CD14-positive monocyte (primary cell): ENCODE data around the gene PPP2R3B. TPM values are rescaled to one million over a fixed set of nuclear protein-coding genes. Genes with fewer than 3 reads are reported as not detected.

Experiments
- DNase-seq, 3 donors: peaks; one replicate each; pipeline ENCODE4 v3.0.0-alpha.2; 2011 to 2022
- H2AFZ ChIP-seq: 2 replicates; pipeline ENCODE4 v1.6.0; 2012; ENCODE audit warnings: mild to moderate bottlenecking, low read depth, low read length, inconsistent platforms; ENCODE audit not compliant: insufficient read depth, poor library complexity, severe bottlenecking
- H3K27ac ChIP-seq, 2 donors: 1 replicate in 1 of 2; 2 replicates in 1 of 2; pipeline ENCODE4 v1.5.1; 2012 to 2013; ENCODE audit warnings: low read length in 2 of 2, control low read depth in 1 of 2, inconsistent platforms in 1 of 2, low read depth in 1 of 2, mild to moderate bottlenecking in 1 of 2
- H3K27me3 ChIP-seq, 2 donors: one replicate each; pipeline versions ENCODE4 v1.6.0 to v1.6.1; 2011 to 2013; ENCODE audit warnings: low read length in 2 of 2; ENCODE audit not compliant: control insufficient read depth in 2 of 2, insufficient read depth in 2 of 2
- H3K36me3 ChIP-seq, 2 donors: replicated peaks in 1 of 2; 1 replicate in 1 of 2; 2 replicates in 1 of 2; pipeline versions ENCODE4 v1.5.1 to v1.6.1; 2012 to 2013; ENCODE audit warnings: low read length in 2 of 2, control low read depth in 1 of 2, inconsistent platforms in 1 of 2, mild to moderate bottlenecking in 1 of 2; ENCODE audit not compliant: insufficient read depth in 2 of 2, control insufficient read depth in 1 of 2
- H3K4me1 ChIP-seq, 2 donors: 1 replicate in 1 of 2; 2 replicates in 1 of 2; pipeline versions ENCODE4 v1.5.1 to v1.6.1; 2012 to 2013; ENCODE audit warnings: low read length in 2 of 2, control low read depth in 1 of 2, inconsistent platforms in 1 of 2, mild to moderate bottlenecking in 1 of 2, moderate library complexity in 1 of 2; ENCODE audit not compliant: insufficient read depth in 2 of 2, control insufficient read depth in 1 of 2
- H3K4me2 ChIP-seq: replicated peaks from 2 replicates; pipeline ENCODE3; 2012; ENCODE audit warnings: low read length, moderate library complexity, mild to moderate bottlenecking; ENCODE audit not compliant: poor library complexity, severe bottlenecking; ENCODE audit errors: extremely low read depth
- H3K4me3 ChIP-seq, 3 experiments: fragments of 200-600 bp in 1 of 3; sonication (generic) in 1 of 3; replicated peaks in 1 of 3; 1 replicate in 2 of 3; 2 replicates in 1 of 3; pipeline ENCODE4 v1.5.1; 2011 to 2013; ENCODE audit warnings: low read length in 3 of 3, mild to moderate bottlenecking in 3 of 3, control low read depth in 2 of 3, low read depth in 2 of 3, inconsistent platforms in 1 of 3, moderate library complexity in 1 of 3
- H3K79me2 ChIP-seq: 2 replicates; pipeline ENCODE4 v1.6.0; 2012; ENCODE audit warnings: mild to moderate bottlenecking, control low read depth, inconsistent platforms, low read length, moderate library complexity; ENCODE audit not compliant: insufficient read depth
- H3K9ac ChIP-seq: 2 replicates; pipeline ENCODE4 v1.6.0; 2017; ENCODE audit warnings: low read length, mild to moderate bottlenecking; ENCODE audit not compliant: insufficient read depth, poor library complexity, severe bottlenecking
- H3K9me3 ChIP-seq, 2 donors: replicated peaks in 1 of 2; 1 replicate in 1 of 2; 2 replicates in 1 of 2; pipeline versions ENCODE4 v1.5.1 to v1.6.1; 2012 to 2013; ENCODE audit warnings: low read length in 2 of 2, control low read depth in 1 of 2; ENCODE audit not compliant: control insufficient read depth in 1 of 2, insufficient read depth in 1 of 2
- H4K20me1 ChIP-seq: 2 replicates; pipeline ENCODE4 v1.6.0; 2012; ENCODE audit warnings: mild to moderate bottlenecking, low read length, control low read depth, moderate library complexity; ENCODE audit not compliant: insufficient read depth
- H3K27ac Mint-ChIP-seq, 7 donors: one replicate each; pipeline ENCODE4 v1.8.0; 2020; ENCODE audit warnings: mild to moderate bottlenecking in 7 of 7, mixed read lengths in 7 of 7, moderate library complexity in 6 of 7, inconsistent platforms in 2 of 7
- H3K27me3 Mint-ChIP-seq, 3 donors: one replicate each; pipeline ENCODE4 v1.8.0; 2021 to 2022; ENCODE audit warnings: low read depth in 3 of 3, mild to moderate bottlenecking in 3 of 3, mixed read lengths in 3 of 3, moderate library complexity in 3 of 3, inconsistent platforms in 1 of 3
- H3K36me3 Mint-ChIP-seq, 2 donors: one replicate each; pipeline ENCODE4 v1.8.0; 2020; ENCODE audit warnings: mixed read lengths in 2 of 2, inconsistent platforms in 1 of 2, mild to moderate bottlenecking in 1 of 2
- H3K4me1 Mint-ChIP-seq: one replicate; pipeline ENCODE4 v1.8.0; 2020; ENCODE audit warnings: mild to moderate bottlenecking, mixed read lengths
- H3K4me3 Mint-ChIP-seq, 2 donors: one replicate each; pipeline ENCODE4 v1.8.0; 2020; ENCODE audit warnings: mild to moderate bottlenecking in 2 of 2, mixed read lengths in 2 of 2, moderate library complexity in 1 of 2
- H3K9me3 Mint-ChIP-seq, 7 donors: one replicate each; pipeline ENCODE4 v1.8.0; 2020 to 2022; ENCODE audit warnings: mixed read lengths in 7 of 7, mild to moderate bottlenecking in 6 of 7, moderate library complexity in 6 of 7, inconsistent platforms in 2 of 7
- WGBS: methylation state at CpG from one replicate; pipeline ENCODE4 v1.1.5; 2013; ENCODE audit warnings: missing lambda C conversion rate; ENCODE audit not compliant: insufficient coverage; 5-methylcytosine and 5-hydroxymethylcytosine counted together
- intact Hi-C, 2 donors: fragments of 100-400 bp; cut with micrococcal nuclease; formaldehyde crosslinking; loops; one replicate each; pipeline versions ENCODE4 v1.15.0 to v1.15.1; 2023
- polyA plus RNA-seq, 3 donors: library from polyadenylated mRNA; depleted of rRNA in 1 of 3; unstranded in 2 of 3; stranded (reverse) in 1 of 3; fragments of 300-500 nt in 2 of 3; fragments of >200 nt in 1 of 3; fragmentation: Illumina TruSeq in 2 of 3; gene quantifications; 1 replicate in 2 of 3; 2 replicates in 1 of 3; pipeline ENCODE4 v1.2.3, GENCODE V29; 2012 to 2021
- TF ChIP-seq, protein P1 (sequence below): fragments of 200-600 bp; IDR thresholded peaks from one replicate; pipeline ENCODE4 v1.8.0; 2022; ENCODE audit warnings: antibody characterized with exemption, mild to moderate bottlenecking

PPP2R3B gene
- polyA plus RNA-seq, 3 donors: 2.1 to 9.0 (median 2.3) TPM

DNA sequence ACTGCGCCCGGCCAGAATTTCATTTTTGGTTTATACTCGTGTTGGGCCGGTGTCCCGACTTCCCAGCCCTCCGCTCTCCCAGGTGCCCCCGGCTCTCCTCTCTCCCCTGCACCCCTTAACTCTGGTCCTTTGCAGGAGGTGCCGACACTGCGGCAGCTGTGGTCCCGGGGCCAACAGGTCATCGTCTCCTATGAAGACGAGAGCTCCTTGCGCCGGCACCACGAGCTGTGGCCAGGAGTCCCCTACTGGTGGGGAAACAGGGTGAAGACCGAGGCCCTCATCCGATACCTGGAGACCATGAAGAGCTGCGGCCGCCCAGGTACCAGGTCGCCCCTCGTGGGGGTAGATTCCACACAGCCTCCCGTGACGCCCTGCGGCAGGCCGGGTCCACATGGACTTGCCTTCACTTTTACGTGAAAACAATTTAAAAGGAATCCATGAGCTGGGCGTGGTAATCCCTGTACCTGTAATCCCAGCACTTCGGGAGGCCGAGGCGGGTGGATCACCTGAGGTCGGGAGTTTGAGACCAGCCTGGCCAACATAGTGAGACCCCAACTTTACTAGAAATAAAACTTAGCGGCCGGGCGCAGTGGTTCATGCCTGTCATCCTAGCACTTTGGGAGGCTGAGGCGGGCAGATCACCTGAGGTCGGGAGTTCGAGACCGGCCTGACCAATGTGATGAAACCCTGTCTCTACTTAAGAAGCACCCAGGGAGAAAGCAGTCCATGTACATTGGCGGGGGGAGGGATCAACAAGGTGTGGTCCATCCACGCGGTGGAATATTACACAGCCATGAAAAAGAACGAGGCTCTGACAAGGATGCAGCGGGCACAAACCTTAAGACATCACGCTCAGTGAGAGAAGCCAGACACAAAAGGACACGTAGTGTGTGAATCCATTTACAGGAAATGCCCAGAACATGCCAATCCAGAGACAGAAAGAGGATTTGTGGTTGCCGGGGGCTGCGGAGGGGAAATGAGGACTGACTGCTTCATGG, 93.5 kb downstream of the PPP2R3B start:
- Histone ChIP-seq H3K27ac (no peak overlapping the region), H3K79me2 (no peaks in the 10 kb centered on the region), H3K27me3 (no peaks in the 10 kb centered on the region), H2AFZ (no peak overlapping the region), H4K20me1 (no peaks in the 10 kb centered on the region), H3K9ac (no peak overlapping the region), H3K36me3 (peaks cover 32 to 69% of the 10 kb centered on the region in 2 donors), H3K4me3 (no peak overlapping the region), H3K4me2 (no peak overlapping the region), H3K4me1 (no peaks in the 10 kb centered on the region), H3K9me3 (peaks cover 0 to 28% of the 10 kb centered on the region in 2 donors)
- Mint-ChIP-seq H3K4me1 (no peaks in the 10 kb centered on the region), H3K27ac (peak overlapping the region in 3 of 7 donors; percentile 16 to 61 (median 57)), H3K4me3 (no peak overlapping the region), H3K9me3 (peaks cover 0 to 18% (median 13%) of the 10 kb centered on the region in 7 donors), H3K36me3 (peaks cover 45 to 79% of the 10 kb centered on the region in 2 donors), H3K27me3 (peaks cover 0 to 5% (median 0%) of the 10 kb centered on the region in 3 donors)
- DNase-seq: no peak
- 96% methylated on average over 42 of the region's 47 CpGs for WGBS
- TF ChIP-seq, protein P1, sequence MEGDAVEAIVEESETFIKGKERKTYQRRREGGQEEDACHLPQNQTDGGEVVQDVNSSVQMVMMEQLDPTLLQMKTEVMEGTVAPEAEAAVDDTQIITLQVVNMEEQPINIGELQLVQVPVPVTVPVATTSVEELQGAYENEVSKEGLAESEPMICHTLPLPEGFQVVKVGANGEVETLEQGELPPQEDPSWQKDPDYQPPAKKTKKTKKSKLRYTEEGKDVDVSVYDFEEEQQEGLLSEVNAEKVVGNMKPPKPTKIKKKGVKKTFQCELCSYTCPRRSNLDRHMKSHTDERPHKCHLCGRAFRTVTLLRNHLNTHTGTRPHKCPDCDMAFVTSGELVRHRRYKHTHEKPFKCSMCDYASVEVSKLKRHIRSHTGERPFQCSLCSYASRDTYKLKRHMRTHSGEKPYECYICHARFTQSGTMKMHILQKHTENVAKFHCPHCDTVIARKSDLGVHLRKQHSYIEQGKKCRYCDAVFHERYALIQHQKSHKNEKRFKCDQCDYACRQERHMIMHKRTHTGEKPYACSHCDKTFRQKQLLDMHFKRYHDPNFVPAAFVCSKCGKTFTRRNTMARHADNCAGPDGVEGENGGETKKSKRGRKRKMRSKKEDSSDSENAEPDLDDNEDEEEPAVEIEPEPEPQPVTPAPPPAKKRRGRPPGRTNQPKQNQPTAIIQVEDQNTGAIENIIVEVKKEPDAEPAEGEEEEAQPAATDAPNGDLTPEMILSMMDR: no peak
- intact Hi-C loops: no loop called here

DNA sequence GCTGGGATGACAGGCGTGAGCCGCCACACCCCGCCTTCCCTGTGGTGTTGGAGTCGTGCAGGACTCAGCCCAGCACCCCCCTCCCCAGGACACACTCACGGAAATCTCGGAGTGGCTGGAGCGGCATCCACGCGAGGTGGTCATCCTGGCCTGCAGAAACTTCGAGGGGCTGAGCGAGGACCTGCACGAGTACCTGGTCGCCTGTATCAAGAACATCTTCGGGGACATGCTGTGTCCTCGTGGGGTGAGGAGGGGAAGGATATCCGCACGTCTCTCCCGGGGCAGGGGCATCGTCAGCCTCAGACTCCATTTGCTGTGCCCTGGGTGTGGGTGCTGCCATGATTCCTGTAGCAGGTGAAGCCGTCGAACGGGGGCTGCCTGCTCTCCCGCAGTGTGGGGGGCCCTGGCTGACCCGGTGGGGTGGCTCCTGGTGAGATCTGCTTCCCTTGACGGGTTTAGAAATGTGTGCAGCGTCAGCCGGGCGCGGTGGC, 95.3 kb downstream of the PPP2R3B start:
- H3K4me3 Mint-ChIP-seq: no peak overlapping the region
- H3K27ac ChIP-seq: no peak overlapping the region
- H3K79me2 ChIP-seq: peaks cover 3% of the 10 kb centered on the region
- H2AFZ ChIP-seq: no peak overlapping the region
- peaks cover under 1% of the 10 kb centered on the region for H3K4me1 Mint-ChIP-seq
- peaks cover 45 to 80% of the 10 kb centered on the region in 2 donors for H3K36me3 Mint-ChIP-seq
- H3K27me3 ChIP-seq: no peaks in the 10 kb centered on the region
- no peaks in the 10 kb centered on the region for H4K20me1 ChIP-seq
- no peak overlapping the region for H3K4me3 ChIP-seq
- intact Hi-C loops: no loop called here
- no peaks in the 10 kb centered on the region for H3K4me1 ChIP-seq
- no peak overlapping the region for H3K9ac ChIP-seq
- peak overlapping the region in 2 of 7 donors; percentile 33 to 40 for H3K27ac Mint-ChIP-seq
- H3K9me3 Mint-ChIP-seq: peaks cover 0 to 18% (median 13%) of the 10 kb centered on the region in 7 donors
- TF ChIP-seq, protein P1: no peak
- H3K4me2 ChIP-seq: no peak overlapping the region
- H3K36me3 ChIP-seq: peaks cover 32 to 75% of the 10 kb centered on the region in 2 donors
- H3K27me3 Mint-ChIP-seq: peaks cover 0 to 5% (median 0%) of the 10 kb centered on the region in 3 donors
- peaks cover 0 to 28% of the 10 kb centered on the region in 2 donors for H3K9me3 ChIP-seq
- DNase-seq: no peak
- 98% methylated on average over 21 of the region's 29 CpGs for WGBS
